ENCODE results near the gene MTM1. TPM values are rescaled to one million over a fixed set of nuclear protein-coding genes. Genes with fewer than 3 reads are reported as not detected.

The MTM1 gene
- total RNA-seq, 1 donor from 2014 or later = 12.1 TPM

- peak overlapping the region; percentile 55 for H3K4me3 Mint-ChIP-seq (ENCODE audit: low read depth)
- TF ChIP-seq CTCF (IDR thresholded peaks at IDR 0.05; ENCODE audit: unreplicated experiment) = no peak
- H3K9me3 Mint-ChIP-seq (ENCODE audit: low read depth) = peaks cover 3% of the 10 kb centered on the region
- no peaks in the 10 kb centered on the region for H3K36me3 Mint-ChIP-seq (ENCODE audit: insufficient read depth)
- H3K4me1 Mint-ChIP-seq (ENCODE audit: low read depth) = peaks cover 8% of the 10 kb centered on the region
- no peaks in the 10 kb centered on the region for H3K27me3 Mint-ChIP-seq
- peak overlapping the region; percentile 82 for H3K27ac Mint-ChIP-seq
- DNase-seq (ENCODE audit: low spot score, unreplicated experiment) = no peak
Measured at GRCh38 chrX:150567645-150568319, 639 bp upstream of the MTM1 start.

GRCh38 chrX:150569155-150569477 is 695 bp downstream of the MTM1 start:
- no peak for DNase-seq (ENCODE audit: low spot score, unreplicated experiment)
- no peak for TF ChIP-seq CTCF (IDR thresholded peaks at IDR 0.05; ENCODE audit: unreplicated experiment)
- Mint-ChIP-seq H3K4me3 (ENCODE audit: low read depth) (peak overlapping the region; percentile 76), H3K27ac (peak overlapping the region; percentile 78), H3K9me3 (ENCODE audit: low read depth) (peaks cover 3% of the 10 kb centered on the region), H3K36me3 (ENCODE audit: insufficient read depth) (no peaks in the 10 kb centered on the region), H3K4me1 (ENCODE audit: low read depth) (peaks cover 8% of the 10 kb centered on the region), H3K27me3 (no peaks in the 10 kb centered on the region)

GRCh38 chrX:150570512-150570911 is 2.1 kb downstream of the MTM1 start:
- Mint-ChIP-seq H3K27ac (no peak overlapping the region), H3K4me1 (ENCODE audit: low read depth) (peaks cover 8% of the 10 kb centered on the region), H3K36me3 (ENCODE audit: insufficient read depth) (no peaks in the 10 kb centered on the region), H3K27me3 (no peaks in the 10 kb centered on the region), H3K9me3 (ENCODE audit: low read depth) (peaks cover 3% of the 10 kb centered on the region), H3K4me3 (ENCODE audit: low read depth) (peak overlapping the region; percentile 45)
- no peak for TF ChIP-seq CTCF (IDR thresholded peaks at IDR 0.05; ENCODE audit: unreplicated experiment)
- no peak for DNase-seq (ENCODE audit: low spot score, unreplicated experiment)

GRCh38 chrX:150572206-150572605 is 3.8 kb downstream of the MTM1 start:
- no peak for TF ChIP-seq CTCF (IDR thresholded peaks at IDR 0.05; ENCODE audit: unreplicated experiment)

GRCh38 chrX:150573106-150573505 is 4.7 kb downstream of the MTM1 start:
- H3K9me3 Mint-ChIP-seq (ENCODE audit: low read depth) = peaks cover 11% of the 10 kb centered on the region
- H3K4me3 Mint-ChIP-seq (ENCODE audit: low read depth) = no peak overlapping the region
- no peaks in the 10 kb centered on the region for H3K27me3 Mint-ChIP-seq
- no peak for TF ChIP-seq CTCF (IDR thresholded peaks at IDR 0.05; ENCODE audit: unreplicated experiment)
- peaks cover 8% of the 10 kb centered on the region for H3K4me1 Mint-ChIP-seq (ENCODE audit: low read depth)
- peaks cover 2% of the 10 kb centered on the region for H3K36me3 Mint-ChIP-seq (ENCODE audit: insufficient read depth)
- no peak for DNase-seq (ENCODE audit: low spot score, unreplicated experiment)
- no peak overlapping the region for H3K27ac Mint-ChIP-seq

More at GRCh38 chrX:150572206-150572605, 3.8 kb downstream of the MTM1 start:
- Mint-ChIP-seq H3K9me3 (ENCODE audit: low read depth) (peaks cover 11% of the 10 kb centered on the region), H3K36me3 (ENCODE audit: insufficient read depth) (peaks cover 2% of the 10 kb centered on the region), H3K27ac (no peak overlapping the region), H3K27me3 (no peaks in the 10 kb centered on the region), H3K4me1 (ENCODE audit: low read depth) (peaks cover 8% of the 10 kb centered on the region), H3K4me3 (ENCODE audit: low read depth) (no peak overlapping the region)
- DNase-seq (ENCODE audit: low spot score, unreplicated experiment) = no peak
